H1 (cell line): ENCODE data around the gene HACD2.

ENCODE experiments used
- ATF2 ChIP-seq: IDR thresholded peaks from 2 replicates; pipeline ENCODE4 v1.6.1; 2012; ENCODE audit warnings: low read length, inconsistent platforms
- ATF3 ChIP-seq: IDR thresholded peaks from 2 replicates; pipeline ENCODE4 v1.6.1; 2011; ENCODE audit warnings: low read depth, mild to moderate bottlenecking, low read length; ENCODE audit not compliant: insufficient read depth
- CBX5 ChIP-seq: fragments of 300-800, 300-1000 bp; sonication (generic); IDR thresholded peaks from 2 replicates; pipeline ENCODE4 v1.7.1; 2016; ENCODE audit warnings: antibody characterized with exemption, low read length, low read depth
- CBX8 ChIP-seq: fragments of 300-800, 300-1000 bp; sonication (generic); IDR thresholded peaks from 2 replicates; pipeline ENCODE4 v1.7.1; 2016; ENCODE audit warnings: low read depth, low read length, borderline replicate concordance
- CTCF ChIP-seq, 3 experiments: IDR thresholded peaks; 1 replicate in 2 of 3; 2 replicates in 1 of 3; pipeline versions ENCODE4 v1.5.1 to v1.6.1; 2011; ENCODE audit warnings: low read length in 3 of 3, mild to moderate bottlenecking in 3 of 3, inconsistent platforms in 2 of 3, low read depth in 1 of 3, moderate library complexity in 1 of 3; ENCODE audit not compliant: insufficient read depth in 1 of 3; ENCODE audit errors: control extremely low read depth in 1 of 3
- EZH2 ChIP-seq: fragments of 200-600 bp; sonication (generic); IDR thresholded peaks from 2 replicates; pipeline ENCODE4 v1.7.1; 2012; ENCODE audit warnings: low read depth, mild to moderate bottlenecking, moderate library complexity, low read length, inconsistent platforms; ENCODE audit not compliant: severe bottlenecking
- POLR2A ChIP-seq, 2 experiments: IDR thresholded peaks; 1 replicate in 1 of 2; 2 replicates in 1 of 2; pipeline ENCODE4 v1.6.1; 2011; ENCODE audit warnings: low read depth in 2 of 2, low read length in 2 of 2, mild to moderate bottlenecking in 2 of 2; ENCODE audit errors: control extremely low read depth in 1 of 2
- POLR2AphosphoS5 ChIP-seq: IDR thresholded peaks from 2 replicates; pipeline ENCODE4 v1.6.1; 2011; ENCODE audit warnings: low read depth, low read length
- RAD21 ChIP-seq, 2 experiments: IDR thresholded peaks in 1 of 2; conservative IDR thresholded peaks in 1 of 2; 2 replicates each; pipeline ENCODE4 v1.6.1; 2011; ENCODE audit warnings: low read depth in 2 of 2, low read length in 2 of 2, improper control_type of control experiment in 1 of 2, inconsistent platforms in 1 of 2, mild to moderate bottlenecking in 1 of 2, moderate library complexity in 1 of 2
- SRF ChIP-seq: IDR thresholded peaks from 2 replicates; pipeline ENCODE4 v1.6.1; 2011; ENCODE audit warnings: mild to moderate bottlenecking, low read depth, low read length, moderate library complexity

GRCh38 chr3:123632161-123632655 lies 47.4 kb upstream of the HACD2 start:
- TF ChIP-seq CTCF (IDR thresholded peaks at IDR 0.05; ENCODE audit: control extremely low read depth in 1 of 3, insufficient read depth in 1 of 3, low read depth in 1 of 3, low read length in 3 of 3), result no peak
- no peak for TF ChIP-seq CBX5
- no peak for TF ChIP-seq EZH2
- no peak for TF ChIP-seq ATF2
- no peak for TF ChIP-seq RAD21 (IDR thresholded peaks at IDR 0.05 in 1 of 2, conservative IDR thresholded peaks at IDR 0.05 in 1 of 2; ENCODE audit: low read depth in 2 of 2, low read length in 2 of 2)
- no peak for TF ChIP-seq CBX8
- TF ChIP-seq SRF, result 0 out of 2 replicates have a peak, but pooled peaks have one; percentile 25
- TF ChIP-seq POLR2AphosphoS5, result peak; percentile 41; the same call in 1 of the 2 replicates
- no peak for TF ChIP-seq ATF3
- TF ChIP-seq POLR2A (IDR thresholded peaks at IDR 0.05; ENCODE audit: control extremely low read depth in 1 of 2, low read depth in 2 of 2, low read length in 2 of 2), result 0 out of 3 replicates have a peak, but pooled peaks of 1 of the 2 experiments have one; percentile 40
